ENCODE results near the gene UVRAG. TPM values are rescaled to one million over a fixed set of nuclear protein-coding genes. Genes with fewer than 3 reads are reported as not detected.

UVRAG gene
- total RNA-seq, 3 donors from 2014 or later (not counting 1 experiment from before 2014, with no cell fraction given) = 39.9 to 52.5 (median 41.4) TPM

- WGBS (ENCODE audit: insufficient coverage) = no CpG with 5 or more reads among the region's 1 CpG
- intact Hi-C loops (cut with micrococcal nuclease) = no loop called here
- H3K9me3 Mint-ChIP-seq = no peaks in the 10 kb centered on the region
- Histone ChIP-seq H3K27ac (ENCODE audit: low read length) (no peak overlapping the region), H3K36me3 (ENCODE audit: control insufficient read depth, insufficient read depth, low read length) (no peaks in the 10 kb centered on the region), H3K27me3 (ENCODE audit: control insufficient read depth, insufficient read depth, low read length) (no peaks in the 10 kb centered on the region), H3K4me3 (ENCODE audit: low read length) (no peak overlapping the region), H3K4me1 (ENCODE audit: control insufficient read depth, insufficient read depth, low read length) (no peaks in the 10 kb centered on the region), H3K9me3 (ENCODE audit: control insufficient read depth, insufficient read depth, low read length) (no peaks in the 10 kb centered on the region)
- H3K4me1 Mint-ChIP-seq = peaks cover 6 to 7% of the 10 kb centered on the region in 2 donors
- H3K4me3 Mint-ChIP-seq = no peak overlapping the region
- ATAC-seq = no peak
- DNase-seq = no peak
- TF ChIP-seq CTCF (IDR thresholded peaks at IDR 0.05) = no peak
- no peaks in the 10 kb centered on the region for H3K27me3 Mint-ChIP-seq (ENCODE audit: low read depth in 2 of 2)
- H3K36me3 Mint-ChIP-seq = no peaks in the 10 kb centered on the region
- no peak overlapping the region for H3K27ac Mint-ChIP-seq
Observed at GRCh38 chr11:75939516-75939915, 124.5 kb downstream of the UVRAG start.

GRCh38 chr11:75939992-75940391 is 125.0 kb downstream of the UVRAG start:
- Mint-ChIP-seq H3K9me3 (no peaks in the 10 kb centered on the region), H3K27me3 (ENCODE audit: low read depth in 2 of 2) (no peaks in the 10 kb centered on the region), H3K4me1 (peaks cover 10% of the 10 kb centered on the region in 2 donors), H3K27ac (no peak overlapping the region), H3K36me3 (no peaks in the 10 kb centered on the region), H3K4me3 (no peak overlapping the region)
- intact Hi-C loops (cut with micrococcal nuclease) = no loop called here
- H3K4me3 ChIP-seq (ENCODE audit: low read length) = no peak overlapping the region
- no peaks in the 10 kb centered on the region for H3K36me3 ChIP-seq (ENCODE audit: control insufficient read depth, insufficient read depth, low read length)
- TF ChIP-seq CTCF (IDR thresholded peaks at IDR 0.05) = no peak
- no peaks in the 10 kb centered on the region for H3K27me3 ChIP-seq (ENCODE audit: control insufficient read depth, insufficient read depth, low read length)
- no peak overlapping the region for H3K27ac ChIP-seq (ENCODE audit: low read length)
- ATAC-seq (no peak), DNase-seq (no peak)
- no peaks in the 10 kb centered on the region for H3K4me1 ChIP-seq (ENCODE audit: control insufficient read depth, insufficient read depth, low read length)
- H3K9me3 ChIP-seq (ENCODE audit: control insufficient read depth, insufficient read depth, low read length) = no peaks in the 10 kb centered on the region
- no CpG with 5 or more reads among the region's 1 CpG for WGBS (ENCODE audit: insufficient coverage)

- H3K27me3 ChIP-seq (ENCODE audit: control insufficient read depth, insufficient read depth, low read length) = no peaks in the 10 kb centered on the region
- no peak overlapping the region for H3K4me3 ChIP-seq (ENCODE audit: low read length)
- intact Hi-C loops (cut with micrococcal nuclease) = no loop called here
- H3K36me3 Mint-ChIP-seq = no peaks in the 10 kb centered on the region
- H3K27ac Mint-ChIP-seq = no peak overlapping the region
- DNase-seq = no peak
- no peak for TF ChIP-seq CTCF (IDR thresholded peaks at IDR 0.05)
- H3K27ac ChIP-seq (ENCODE audit: low read length) = no peak overlapping the region
- ATAC-seq = no peak
- no peaks in the 10 kb centered on the region for H3K9me3 Mint-ChIP-seq
- no peak overlapping the region for H3K4me3 Mint-ChIP-seq
- H3K4me1 ChIP-seq (ENCODE audit: control insufficient read depth, insufficient read depth, low read length) = no peaks in the 10 kb centered on the region
- no peaks in the 10 kb centered on the region for H3K36me3 ChIP-seq (ENCODE audit: control insufficient read depth, insufficient read depth, low read length)
- H3K9me3 ChIP-seq (ENCODE audit: control insufficient read depth, insufficient read depth, low read length) = no peaks in the 10 kb centered on the region
- H3K27me3 Mint-ChIP-seq (ENCODE audit: low read depth in 2 of 2) = no peaks in the 10 kb centered on the region
- peaks cover 19% of the 10 kb centered on the region in 2 donors for H3K4me1 Mint-ChIP-seq
Observed at GRCh38 chr11:75940911-75941310, 125.9 kb downstream of the UVRAG start.

- H3K4me3 ChIP-seq (ENCODE audit: low read length) = no peak overlapping the region
- Mint-ChIP-seq H3K27ac (no peak overlapping the region), H3K4me1 (peaks cover 36% of the 10 kb centered on the region in 2 donors), H3K36me3 (no peaks in the 10 kb centered on the region), H3K27me3 (ENCODE audit: low read depth in 2 of 2) (no peaks in the 10 kb centered on the region), H3K4me3 (no peak overlapping the region), H3K9me3 (no peaks in the 10 kb centered on the region)
- ATAC-seq (no peak), DNase-seq (no peak)
- no peaks in the 10 kb centered on the region for H3K27me3 ChIP-seq (ENCODE audit: control insufficient read depth, insufficient read depth, low read length)
- no peak overlapping the region for H3K27ac ChIP-seq (ENCODE audit: low read length)
- no peaks in the 10 kb centered on the region for H3K36me3 ChIP-seq (ENCODE audit: control insufficient read depth, insufficient read depth, low read length)
- intact Hi-C loops (cut with micrococcal nuclease) = no loop called here
- peaks cover 5% of the 10 kb centered on the region for H3K4me1 ChIP-seq (ENCODE audit: control insufficient read depth, insufficient read depth, low read length)
- no peak for TF ChIP-seq CTCF (IDR thresholded peaks at IDR 0.05)
- no peaks in the 10 kb centered on the region for H3K9me3 ChIP-seq (ENCODE audit: control insufficient read depth, insufficient read depth, low read length)
- 100% methylated on average over 3 of the region's 3 CpGs for WGBS (ENCODE audit: insufficient coverage)
Observed at GRCh38 chr11:75944515-75944914, 129.5 kb downstream of the UVRAG start.

Data from natural killer cell (primary cell).